Skeletal muscle cell (primary cell): ENCODE data around the gene AGO1.
"Not testable (repeated sequence)": the region's sequence is repeated elsewhere in the genome, so short reads cannot be mapped to it uniquely, and the experiment has no call there.

Experiments used
- DNase-seq: peaks from one replicate; pipeline ENCODE4 v3.0.0-alpha.2; 2010; ENCODE audit warnings: low read depth
- H3K4me3 ChIP-seq: 2 replicates; pipeline ENCODE4 v1.5.1; 2011; ENCODE audit warnings: low read depth, mild to moderate bottlenecking, control low read depth, low read length, moderate library complexity

The AGO1 gene

DNA sequence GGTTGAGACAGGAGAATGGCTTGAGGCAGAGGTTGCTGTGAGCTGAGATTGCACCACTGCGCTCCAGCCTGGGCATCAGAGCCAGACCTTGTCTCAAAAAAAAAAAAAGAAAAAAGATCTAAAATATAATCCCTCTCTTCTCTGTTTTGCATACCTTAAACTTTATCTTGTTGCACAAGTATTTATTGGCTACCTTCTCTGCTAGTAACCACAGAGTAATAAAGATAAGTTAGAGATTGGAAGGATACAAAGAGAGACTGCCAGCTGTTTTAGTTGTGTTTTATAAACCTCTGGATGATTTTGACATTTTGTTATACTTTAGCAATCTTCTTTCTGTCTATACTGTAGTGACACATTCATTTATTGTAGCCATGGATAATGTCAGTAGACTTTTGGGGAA, 75.5 kb downstream of the AGO1 start:
- H3K4me3 ChIP-seq, result no peak overlapping the region
- no peak for DNase-seq

DNA sequence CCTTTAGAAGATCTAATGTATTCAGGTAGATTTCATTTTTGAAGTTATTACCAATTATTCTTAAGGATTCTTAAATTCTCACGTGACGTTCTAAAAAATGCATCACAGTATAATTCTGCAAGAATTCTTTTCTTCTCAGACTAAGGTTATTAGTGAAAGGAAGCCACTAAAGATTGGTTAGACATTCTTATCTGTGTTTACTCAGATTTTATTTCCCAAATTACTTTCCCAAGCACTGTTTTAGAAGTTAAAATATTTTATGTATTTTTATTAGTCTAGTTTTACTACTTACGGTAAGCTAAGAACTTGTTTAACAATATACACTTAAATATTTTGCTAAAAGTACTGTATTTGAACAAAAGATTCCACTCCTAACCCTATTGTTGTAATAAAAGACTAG, 76.3 kb downstream of the AGO1 start:
- H3K4me3 ChIP-seq, result no peak overlapping the region

DNA sequence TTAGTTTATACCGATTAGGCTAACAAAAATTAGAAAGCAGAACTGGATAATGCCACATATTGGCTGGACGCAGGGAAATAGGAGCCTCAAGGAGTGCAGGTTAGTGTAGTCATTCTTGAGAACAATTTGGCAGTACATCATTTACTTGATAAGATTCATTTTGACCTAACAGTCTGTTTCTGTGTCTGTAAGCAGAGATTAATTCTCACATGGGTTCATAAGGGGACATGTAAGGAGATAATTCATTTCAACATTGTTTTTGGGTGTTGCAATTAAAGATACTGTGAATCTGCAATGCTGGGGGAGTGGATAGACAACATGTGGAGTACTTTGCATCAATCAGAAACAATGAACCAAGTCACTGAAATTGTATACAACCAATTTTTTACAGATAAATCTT, 79.9 kb downstream of the AGO1 start:
- no peak overlapping the region for H3K4me3 ChIP-seq
- DNase-seq, result no peak

More for the DNA sequence above, 76.3 kb downstream of the AGO1 start:
- DNase-seq, result no peak

DNA sequence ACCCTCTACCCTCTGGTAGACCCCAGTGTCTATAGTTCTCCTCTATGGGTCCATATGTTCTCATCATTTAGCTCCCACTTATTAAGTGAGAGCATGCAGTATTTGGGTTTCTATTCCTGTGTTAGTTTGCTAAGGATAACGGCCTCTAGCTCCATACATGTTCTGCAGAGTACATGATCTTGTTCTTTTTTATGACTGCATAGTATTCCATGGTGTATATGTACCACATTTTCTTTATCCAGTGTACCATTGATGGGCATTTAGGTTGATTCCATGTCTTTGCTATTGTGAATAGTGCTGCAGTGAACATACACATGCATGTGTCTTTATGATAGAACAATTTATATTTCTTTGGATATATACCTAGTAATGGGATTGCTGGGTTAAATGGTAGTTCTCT, 81.3 kb downstream of the AGO1 start:
- not testable (repeated sequence) for DNase-seq, H3K4me3 ChIP-seq

DNA sequence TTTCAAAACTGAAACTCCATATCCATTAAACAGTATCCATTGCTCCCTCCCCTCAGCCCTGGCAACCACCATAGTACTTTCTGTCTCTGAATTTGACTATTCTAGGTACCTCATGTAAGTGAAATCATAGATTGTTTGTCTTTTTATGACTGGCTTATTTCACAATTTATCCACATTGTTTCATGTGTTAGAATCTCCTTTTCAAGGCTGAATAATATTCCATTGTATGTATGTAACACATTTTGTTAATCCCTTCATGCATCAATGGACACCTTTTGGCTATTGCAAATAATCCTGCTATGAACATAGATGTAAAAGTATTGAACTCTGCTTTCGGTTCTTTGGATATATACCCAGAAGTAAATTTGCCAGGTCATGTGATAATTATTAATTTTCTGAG, 85.4 kb downstream of the AGO1 start:
- H3K4me3 ChIP-seq, result no peak overlapping the region
- DNase-seq, result no peak

DNA sequence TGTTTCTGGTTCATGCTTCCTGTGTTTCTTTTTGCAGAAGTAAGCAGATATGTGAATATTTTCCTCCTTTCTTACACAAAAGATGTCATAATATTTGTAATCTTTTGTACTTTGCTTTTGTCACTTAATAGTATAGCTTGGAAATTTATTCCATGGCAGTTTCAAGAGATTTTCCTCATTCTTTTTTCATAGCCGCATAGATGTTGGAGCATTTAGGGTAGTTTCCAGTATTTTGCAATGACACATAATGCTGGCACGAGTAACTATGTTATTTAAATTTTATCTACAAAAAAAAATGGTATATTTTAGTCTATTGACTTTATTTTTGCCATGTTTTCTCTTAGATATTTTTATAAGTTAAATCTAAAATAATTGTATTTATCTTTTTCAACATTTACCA, 88.6 kb downstream of the AGO1 start:
- no peak overlapping the region for H3K4me3 ChIP-seq
- DNase-seq, result no peak

DNA sequence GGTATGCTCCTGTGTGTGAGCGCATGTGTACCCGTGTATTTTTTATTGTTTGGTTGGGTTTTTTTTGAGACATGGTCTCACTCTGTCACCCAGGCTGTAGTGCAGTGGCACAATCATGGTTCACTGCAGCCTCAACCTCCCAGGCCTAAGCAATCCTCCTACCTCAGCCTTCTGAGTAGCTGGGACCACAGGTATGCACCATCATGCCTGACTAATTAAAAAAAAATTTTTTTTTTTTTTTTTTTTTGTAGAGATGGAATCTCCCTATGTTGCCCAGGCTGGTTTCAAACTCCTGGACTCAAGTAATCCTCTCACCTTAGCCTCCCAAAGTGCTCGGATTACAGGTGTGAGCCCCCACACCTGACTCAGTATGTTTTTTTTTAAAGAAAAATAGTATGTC, 89.6 kb downstream of the AGO1 start:
- not testable (repeated sequence) for DNase-seq, H3K4me3 ChIP-seq

DNA sequence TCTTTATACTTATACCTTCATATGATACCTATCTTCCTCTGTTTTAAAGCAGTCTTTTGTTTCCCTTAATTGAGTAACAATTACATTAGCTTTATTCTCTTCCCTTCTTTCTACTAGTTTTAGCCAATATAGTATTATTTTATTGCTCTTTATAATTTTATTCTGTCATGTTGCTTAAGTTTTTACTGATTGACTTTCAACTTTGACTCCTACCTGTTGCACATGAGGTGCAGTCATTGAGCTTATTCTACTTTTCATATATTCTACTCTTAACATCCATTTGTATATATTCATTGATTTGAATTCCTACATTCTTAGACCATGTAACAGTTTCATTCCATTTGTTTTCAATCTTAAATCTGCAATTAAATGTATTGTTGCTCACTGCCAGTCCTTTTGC, 97.1 kb downstream of the AGO1 start:
- no peak overlapping the region for H3K4me3 ChIP-seq
- DNase-seq, result no peak
